Breast epithelium (tissue), 3 donors: ENCODE data around the gene CXorf58.

ENCODE experiments used
- POLR2A ChIP-seq: fragments of 450-650 bp; IDR thresholded peaks from one replicate; pipeline ENCODE4 v1.6.1; 2016; ENCODE audit warnings: antibody characterized with exemption, mild to moderate bottlenecking, moderate library complexity
- POLR2AphosphoS5 ChIP-seq, 3 donors: sonication (generic); formaldehyde crosslinking; IDR thresholded peaks; one replicate each; pipeline ENCODE4 v1.6.1; 2017; ENCODE audit warnings: antibody characterized with exemption in 3 of 3
- TF ChIP-seq, protein P1 (sequence below), 3 donors: fragments of 450-650 bp; IDR thresholded peaks; one replicate each; pipeline ENCODE4 v1.5.1; 2016 to 2017; ENCODE audit warnings: antibody characterized with exemption in 3 of 3, mild to moderate bottlenecking in 3 of 3, moderate library complexity in 3 of 3

DNA sequence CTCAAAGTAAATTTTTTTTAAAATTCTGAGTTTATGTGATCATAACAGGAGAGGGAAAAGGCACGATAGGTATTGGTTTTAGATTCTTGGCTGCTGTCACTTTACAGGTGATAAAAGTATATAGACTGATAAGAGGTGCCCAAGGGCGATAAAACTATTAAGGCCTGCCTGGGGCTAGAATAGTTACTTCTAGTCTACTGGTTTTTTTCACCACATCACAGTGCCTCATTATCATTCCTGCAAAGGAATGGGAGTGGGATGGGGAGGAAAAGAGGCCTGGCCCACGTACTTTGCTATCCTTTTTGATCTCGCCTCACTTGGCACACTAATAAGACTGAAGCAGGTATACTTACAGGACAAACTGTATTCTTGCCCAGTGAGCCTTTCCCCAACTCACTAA is 46.6 kb downstream of the CXorf58 start:
- TF ChIP-seq, protein P1, sequence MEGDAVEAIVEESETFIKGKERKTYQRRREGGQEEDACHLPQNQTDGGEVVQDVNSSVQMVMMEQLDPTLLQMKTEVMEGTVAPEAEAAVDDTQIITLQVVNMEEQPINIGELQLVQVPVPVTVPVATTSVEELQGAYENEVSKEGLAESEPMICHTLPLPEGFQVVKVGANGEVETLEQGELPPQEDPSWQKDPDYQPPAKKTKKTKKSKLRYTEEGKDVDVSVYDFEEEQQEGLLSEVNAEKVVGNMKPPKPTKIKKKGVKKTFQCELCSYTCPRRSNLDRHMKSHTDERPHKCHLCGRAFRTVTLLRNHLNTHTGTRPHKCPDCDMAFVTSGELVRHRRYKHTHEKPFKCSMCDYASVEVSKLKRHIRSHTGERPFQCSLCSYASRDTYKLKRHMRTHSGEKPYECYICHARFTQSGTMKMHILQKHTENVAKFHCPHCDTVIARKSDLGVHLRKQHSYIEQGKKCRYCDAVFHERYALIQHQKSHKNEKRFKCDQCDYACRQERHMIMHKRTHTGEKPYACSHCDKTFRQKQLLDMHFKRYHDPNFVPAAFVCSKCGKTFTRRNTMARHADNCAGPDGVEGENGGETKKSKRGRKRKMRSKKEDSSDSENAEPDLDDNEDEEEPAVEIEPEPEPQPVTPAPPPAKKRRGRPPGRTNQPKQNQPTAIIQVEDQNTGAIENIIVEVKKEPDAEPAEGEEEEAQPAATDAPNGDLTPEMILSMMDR (IDR thresholded peaks at IDR 0.05), result no peak
- no peak for TF ChIP-seq POLR2A
- no peak for TF ChIP-seq POLR2AphosphoS5 (IDR thresholded peaks at IDR 0.05)
